ENCODE data around the gene LGI2.
"Not testable (repeated sequence)": the region's sequence is repeated elsewhere in the genome, so short reads cannot be mapped to it uniquely, and the experiment has no call there.

The LGI2 gene

DNA sequence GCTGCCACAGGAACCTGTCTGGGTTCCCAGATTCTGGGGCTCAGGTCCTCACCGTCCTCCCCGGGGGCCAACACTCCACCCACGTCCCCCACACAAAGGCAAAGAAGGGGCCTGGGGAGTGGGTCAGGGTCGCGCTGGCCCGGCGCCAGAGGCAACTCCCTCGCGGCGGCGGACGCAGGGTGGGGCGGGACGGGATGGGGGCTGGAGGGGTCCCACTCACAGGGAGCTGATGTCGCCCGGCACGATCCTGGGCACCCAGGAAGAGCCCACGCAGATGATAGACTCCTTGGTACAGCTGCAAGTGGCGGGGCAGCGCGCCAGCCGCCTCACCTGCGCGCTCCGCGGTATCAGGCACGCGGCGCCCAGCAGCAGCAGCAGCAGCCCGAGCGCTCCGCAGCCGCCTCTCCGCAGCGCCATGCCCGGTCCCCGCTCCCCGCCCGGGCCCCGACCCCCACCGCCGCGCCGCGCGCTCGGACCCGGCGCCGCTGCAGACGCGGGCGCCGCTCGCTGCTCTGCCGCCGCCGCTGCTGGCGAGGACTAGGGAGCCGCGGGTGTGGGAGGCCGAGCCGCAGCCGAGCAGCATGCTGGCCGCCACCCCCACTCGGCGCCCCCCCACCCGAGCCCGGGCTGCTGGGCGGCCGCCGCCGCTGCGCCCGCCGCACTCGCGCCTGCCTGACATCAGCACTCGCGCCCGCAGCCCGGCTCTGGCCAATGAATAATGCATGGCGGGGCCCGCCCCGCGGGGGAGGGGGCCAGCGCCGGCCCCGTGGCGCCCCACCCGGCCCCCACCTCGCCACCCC, at the start of gene LGI2:
TSS of gene LGI2 (minus strand) at position 670 of the 800 bp plus-strand sequence. CDS start at position 417, 253 bp downstream.
- no peak for DNase-seq

- DNase-seq: no peak
Measured at GRCh38 chr4:25078523-25078922, 47.8 kb upstream of the LGI2 start.

DNA sequence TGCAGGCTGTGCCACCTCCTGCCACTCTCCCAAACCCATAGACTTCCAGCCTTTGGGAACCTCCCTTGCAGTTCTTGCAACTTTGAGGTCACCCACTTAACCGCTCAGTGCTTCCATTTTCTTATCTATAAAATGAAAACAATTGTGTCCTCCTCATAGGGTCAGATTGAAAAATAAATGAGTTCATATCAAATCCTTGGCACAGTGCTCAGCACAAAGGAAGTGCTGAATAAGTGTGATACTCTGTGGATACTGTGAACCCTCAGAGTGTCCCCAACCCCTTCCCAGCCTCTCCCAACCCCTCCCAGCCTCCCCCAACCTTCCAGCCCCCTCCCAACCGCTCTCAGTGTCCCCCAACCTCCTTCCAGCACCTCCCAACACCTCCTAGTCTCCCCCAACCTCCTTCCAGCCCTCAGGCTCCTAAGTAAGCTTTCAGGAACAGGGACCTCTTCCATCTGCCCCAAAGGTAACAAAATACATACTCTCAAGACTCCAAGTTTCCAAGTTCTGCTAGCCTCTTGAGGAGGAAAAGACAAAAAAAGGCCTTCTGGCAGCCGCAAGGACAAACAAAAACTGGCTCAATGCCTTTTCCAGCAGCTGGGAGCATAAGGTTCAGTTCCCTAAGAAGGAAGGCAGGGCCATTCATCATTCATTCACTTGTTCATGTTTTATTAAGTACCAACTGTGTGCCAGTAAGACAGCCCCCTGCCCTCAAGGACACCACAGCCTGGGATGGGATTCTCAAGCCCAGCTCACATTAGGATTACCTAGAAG, 46.1 kb upstream of the LGI2 start:
- no peak for DNase-seq

GRCh38 chr4:25075851-25076250, 45.1 kb upstream of the LGI2 start:
- DNase-seq: no peak

DNA sequence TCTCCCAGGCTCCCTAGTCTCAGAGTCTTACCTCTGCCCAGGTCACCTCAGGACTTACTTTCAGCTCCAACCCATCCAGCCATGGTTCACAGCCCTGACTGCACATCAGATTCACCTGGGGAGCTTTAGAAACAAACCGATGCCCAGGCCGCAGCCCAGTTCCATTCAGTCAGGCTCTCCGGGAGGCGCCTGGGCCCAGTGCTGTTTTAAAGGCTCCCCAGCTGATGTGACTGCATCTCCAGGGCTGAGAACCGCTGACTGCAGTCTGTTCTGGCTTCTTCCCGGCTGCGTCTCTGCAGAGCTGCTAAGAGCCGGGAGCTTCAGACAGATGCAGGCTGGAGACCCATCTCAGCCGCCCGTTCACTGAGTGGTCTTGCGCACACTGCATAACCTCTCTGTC, 44.4 kb upstream of the LGI2 start:
- no peak for DNase-seq

- DNase-seq: no peak
Measured at GRCh38 chr4:25070545-25070944, 39.8 kb upstream of the LGI2 start.

GRCh38 chr4:25069014-25069413, 38.3 kb upstream of the LGI2 start:
- no peak for DNase-seq

- DNase-seq: no peak
Measured at GRCh38 chr4:25068386-25068785, 37.6 kb upstream of the LGI2 start.

DNA sequence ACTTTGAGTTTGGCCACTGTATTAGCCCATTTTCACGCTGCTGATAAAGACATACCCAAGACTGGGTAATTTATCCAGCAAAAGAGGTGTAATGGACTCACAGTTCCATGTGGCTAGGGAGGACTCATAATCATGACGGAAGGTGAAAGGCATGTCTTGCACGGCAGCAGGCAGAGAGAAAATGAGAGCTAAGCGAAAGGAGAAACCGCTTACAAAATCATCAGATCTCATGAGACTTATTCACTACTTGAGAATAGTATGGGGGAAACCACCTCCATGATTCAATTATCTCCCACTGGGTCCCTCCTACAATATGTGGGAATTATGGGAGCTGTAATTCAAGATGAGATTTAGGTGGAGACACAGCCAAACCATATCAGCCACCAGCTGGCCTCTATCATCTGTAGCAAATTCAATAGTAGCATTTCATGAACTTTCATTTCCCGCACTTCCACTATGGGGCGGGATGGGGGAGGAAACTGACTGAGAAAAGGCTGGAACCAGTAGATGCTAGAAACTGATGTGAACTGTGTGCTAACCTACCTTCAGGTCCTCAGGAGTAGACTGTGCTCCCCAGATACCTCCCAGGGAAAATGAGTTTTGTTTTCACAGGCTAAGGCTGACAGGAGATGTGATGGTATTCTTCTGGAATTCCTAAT, 35.3 kb upstream of the LGI2 start:
- no peak for DNase-seq

DNA sequence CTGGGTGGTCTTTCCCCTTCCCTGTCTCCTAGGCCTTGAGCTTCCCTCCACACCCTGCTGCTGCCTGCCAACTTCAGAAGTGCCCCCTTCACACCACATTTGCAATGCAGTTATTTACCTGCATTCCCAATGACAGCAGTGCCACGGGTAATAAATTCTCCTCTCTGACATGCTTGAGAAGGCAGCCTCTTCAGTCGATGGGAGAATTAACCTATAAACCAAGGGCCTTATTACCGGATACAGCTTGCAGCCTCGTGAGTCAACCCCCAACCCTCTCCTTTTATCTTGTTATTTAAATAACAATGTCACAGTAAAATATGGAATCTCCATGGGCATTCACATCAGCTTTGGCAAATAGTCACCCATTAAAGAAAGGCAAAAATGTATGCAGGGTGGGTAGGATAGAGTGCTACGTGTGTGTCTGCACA, 34.7 kb upstream of the LGI2 start:
- DNase-seq: no peak

DNA sequence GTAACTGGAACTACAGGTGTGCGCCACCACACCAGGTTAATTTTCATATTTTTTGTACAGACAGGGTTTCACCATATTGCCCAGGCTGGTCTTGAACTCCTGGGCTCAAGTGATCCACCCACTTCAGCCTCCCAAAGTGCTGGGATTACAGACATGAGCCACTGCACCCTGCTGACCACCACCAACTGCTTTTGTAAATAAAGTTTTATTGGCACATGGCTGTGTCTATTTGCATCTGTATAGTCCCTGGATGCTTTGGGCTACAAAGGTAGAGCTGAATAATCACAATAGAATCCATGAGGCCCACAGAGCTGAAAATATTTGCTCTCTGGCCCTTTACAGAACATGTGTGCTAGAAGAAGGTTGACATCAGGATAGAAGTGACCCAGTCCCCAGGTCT, 33.7 kb upstream of the LGI2 start:
- not testable (repeated sequence) for DNase-seq

DNA sequence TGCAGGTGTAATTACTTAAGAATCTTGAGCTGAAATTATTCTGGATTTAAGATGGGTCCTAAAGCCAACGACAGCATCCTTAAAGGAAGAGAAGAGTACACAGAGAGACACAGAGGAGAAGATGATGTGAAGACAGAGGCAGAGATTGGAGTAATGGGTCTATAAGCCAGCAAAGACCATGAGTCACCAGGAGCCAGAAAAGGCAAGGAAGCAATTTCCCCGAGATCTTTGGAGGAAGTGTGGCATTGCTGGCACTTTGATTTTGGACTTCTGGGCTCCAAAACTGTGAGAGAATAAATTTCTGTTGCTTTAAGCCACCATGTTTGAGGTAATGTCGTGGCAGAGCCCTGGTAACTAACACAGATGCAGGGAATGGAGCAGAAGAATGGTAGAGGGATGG, 32.4 kb upstream of the LGI2 start:
- DNase-seq: no peak

DNA sequence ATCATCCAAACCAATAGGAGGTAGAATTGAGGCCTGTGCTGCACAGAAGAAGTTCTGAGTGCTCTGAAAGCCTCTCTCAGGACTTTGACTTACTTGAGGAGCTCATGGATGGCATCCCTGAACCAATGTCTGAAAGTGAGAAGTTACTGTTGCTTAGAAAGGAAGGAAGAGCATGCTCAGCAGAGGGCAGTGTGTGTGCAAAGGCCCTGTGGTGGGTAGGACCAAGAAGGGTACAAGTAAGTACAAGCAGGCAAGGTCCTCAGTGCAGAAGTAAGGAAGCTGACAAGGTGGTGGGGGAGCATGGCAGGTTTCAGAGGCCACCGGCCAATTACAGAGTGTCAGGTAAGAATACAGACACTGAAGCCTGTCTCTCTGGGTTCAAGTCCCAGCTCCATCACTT, 31.4 kb upstream of the LGI2 start:
- no peak for DNase-seq

DNA sequence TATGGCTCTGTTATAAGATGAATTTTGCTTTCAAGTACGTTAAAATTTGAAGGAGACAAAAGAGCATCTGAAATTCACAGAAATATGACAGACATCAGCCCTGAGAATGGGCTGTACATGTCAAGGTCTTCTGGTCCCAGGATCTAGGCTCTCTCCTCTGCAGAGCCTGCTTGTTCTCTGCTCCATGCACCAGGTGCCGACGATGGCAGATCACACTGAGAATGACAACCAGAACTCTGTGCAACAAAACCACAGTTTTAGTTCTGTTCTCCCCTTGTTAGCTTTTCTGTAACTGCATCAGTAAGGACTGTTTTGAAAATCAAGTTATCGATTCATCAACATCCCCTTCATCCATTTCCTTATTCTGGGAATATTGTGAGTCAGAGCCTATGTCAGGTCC, 30.9 kb upstream of the LGI2 start:
- DNase-seq: no peak

DNA sequence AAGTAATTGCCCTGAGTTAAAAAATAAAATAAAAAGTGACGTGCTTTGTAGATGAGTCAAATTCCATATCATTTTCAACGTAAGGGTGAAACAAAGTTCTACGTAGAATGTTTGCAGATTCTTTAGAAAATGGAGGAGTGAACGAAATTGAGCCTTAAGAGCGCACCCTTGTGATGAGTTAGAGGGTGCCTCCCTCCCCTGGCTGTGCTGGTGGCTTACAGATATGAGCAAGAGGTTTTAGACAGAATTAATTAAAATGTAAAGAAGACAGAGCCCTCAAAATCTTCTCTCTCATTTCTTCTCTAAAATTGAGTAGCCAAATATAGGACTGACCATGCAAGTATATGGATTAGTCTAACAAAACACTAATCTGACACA, 30.2 kb upstream of the LGI2 start:
- no peak for DNase-seq

GRCh38 chr4:25060241-25060962, 29.7 kb upstream of the LGI2 start:
- no peak for DNase-seq

- DNase-seq: no peak
Measured at GRCh38 chr4:25059791-25060190, 29.0 kb upstream of the LGI2 start.

GRCh38 chr4:25058796-25059195, 28.1 kb upstream of the LGI2 start:
- no peak for DNase-seq

- DNase-seq: no peak
Measured at GRCh38 chr4:25057299-25057698, 26.6 kb upstream of the LGI2 start.

- DNase-seq: not testable (repeated sequence)
Measured at GRCh38 chr4:25052037-25052436, 21.3 kb upstream of the LGI2 start.

DNA sequence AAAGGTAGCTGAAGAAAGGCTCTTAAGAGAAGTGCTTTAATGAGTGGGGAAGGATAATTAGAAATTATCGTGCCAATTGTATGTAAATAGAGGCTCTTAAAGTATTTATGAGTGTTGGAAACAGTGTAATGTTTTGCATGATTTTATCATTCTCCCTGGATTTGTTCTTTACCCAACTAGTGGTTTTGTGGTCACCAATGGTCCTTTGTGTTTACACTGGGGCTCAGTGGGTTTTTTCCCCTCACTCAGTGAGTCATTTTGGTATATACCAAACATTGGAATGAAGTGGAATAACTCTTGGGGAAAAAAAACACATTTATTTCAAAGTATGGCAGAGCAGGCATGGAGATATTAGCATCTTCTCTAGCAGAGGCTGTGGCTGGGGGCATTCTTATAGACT, 20.8 kb upstream of the LGI2 start:
- DNase-seq: no peak

DNA sequence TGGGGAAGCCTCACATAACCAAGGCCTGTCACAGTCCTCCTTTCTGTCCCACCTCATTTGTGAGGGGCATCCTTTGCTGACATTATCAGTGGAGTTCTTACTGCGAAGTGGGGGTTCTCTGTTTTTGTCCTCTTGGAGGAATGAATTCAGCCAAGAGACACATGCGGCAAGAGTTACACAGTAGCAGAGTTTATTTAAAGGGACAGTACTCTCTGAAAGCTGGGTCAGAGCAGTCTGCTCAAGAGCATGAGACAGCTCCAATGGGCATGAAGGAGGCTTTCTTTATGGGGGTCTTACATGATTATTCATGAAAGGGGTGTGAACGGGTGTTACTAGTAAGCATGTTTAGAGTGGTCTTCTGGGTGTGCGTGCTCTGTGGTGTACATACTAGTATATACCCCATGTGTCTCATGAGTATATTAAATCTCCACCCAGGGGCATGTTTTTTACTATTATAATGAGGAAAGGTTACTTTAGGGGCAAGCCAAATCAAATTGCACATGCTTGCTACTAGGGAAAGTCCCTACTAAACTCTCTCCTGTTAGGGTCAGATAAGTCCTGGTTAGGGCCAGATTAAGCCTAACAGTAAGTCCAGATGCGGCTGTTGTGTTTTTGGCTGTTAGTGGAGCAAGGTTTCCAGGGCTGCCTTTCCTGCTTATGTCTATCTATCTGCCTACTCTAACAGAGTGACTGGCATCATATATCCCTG, 19.8 kb upstream of the LGI2 start:
- no peak for DNase-seq

GRCh38 chr4:25043548-25043947, 12.8 kb upstream of the LGI2 start:
- no peak for DNase-seq
